Measurements from ENCODE around the gene ZNF683.

- TF ChIP-seq CTCF (IDR thresholded peaks at IDR 0.05) (no peak), POLR2A (IDR thresholded peaks at IDR 0.05) (no peak)
These were observed 5.1 kb downstream of the ZNF683 start for GRCh38 chr1:26367441-26367840.
